ENCODE data around the gene RFX4.

The RFX4 gene

GRCh38 chr12:106754331-106754730 lies 171.5 kb downstream of the RFX4 start:
- no peaks in the 10 kb centered on the region for H3K27me3 ChIP-seq (ENCODE audit: control insufficient read depth, insufficient read depth, low read length)
- H3K4me1 ChIP-seq = peaks cover 5% of the 10 kb centered on the region
- H3K79me2 ChIP-seq = no peaks in the 10 kb centered on the region
- H3K4me2 ChIP-seq (ENCODE audit: low read length) = no peak overlapping the region
- no peak overlapping the region for H2AFZ ChIP-seq
- no peak overlapping the region for H3K27ac ChIP-seq
- TF ChIP-seq CTCF (IDR thresholded peaks at IDR 0.05) = no peak
- no peaks in the 10 kb centered on the region for H3K9me3 ChIP-seq (ENCODE audit: control insufficient read depth, low read length)
- H3K4me3 ChIP-seq (ENCODE audit: low read depth, low read length) = no peak overlapping the region
- no peak overlapping the region for H3K9ac ChIP-seq
- no peaks in the 10 kb centered on the region for H3K36me3 ChIP-seq (ENCODE audit: control insufficient read depth, insufficient read depth, low read length)

- no peak overlapping the region for H3K4me2 ChIP-seq (ENCODE audit: low read length)
- no peak overlapping the region for H3K9ac ChIP-seq
- peaks cover 28% of the 10 kb centered on the region for H3K4me1 ChIP-seq
- H3K27me3 ChIP-seq (ENCODE audit: control insufficient read depth, insufficient read depth, low read length) = no peaks in the 10 kb centered on the region
- peak overlapping the region; percentile 68 for H3K27ac ChIP-seq
- H2AFZ ChIP-seq = no peak overlapping the region
- H3K9me3 ChIP-seq (ENCODE audit: control insufficient read depth, low read length) = no peaks in the 10 kb centered on the region
- no peaks in the 10 kb centered on the region for H3K36me3 ChIP-seq (ENCODE audit: control insufficient read depth, insufficient read depth, low read length)
- H3K4me3 ChIP-seq (ENCODE audit: low read depth, low read length) = no peak overlapping the region
- no peak for TF ChIP-seq CTCF (IDR thresholded peaks at IDR 0.05)
- H3K79me2 ChIP-seq = no peaks in the 10 kb centered on the region
These were observed 175.0 kb downstream of the RFX4 start for GRCh38 chr12:106757623-106758348.

- H3K27me3 ChIP-seq (ENCODE audit: control insufficient read depth, insufficient read depth, low read length) = no peaks in the 10 kb centered on the region
- H3K27ac ChIP-seq = peak overlapping the region; percentile 68
- H3K9ac ChIP-seq = no peak overlapping the region
- H3K4me1 ChIP-seq = peaks cover 28% of the 10 kb centered on the region
- H3K36me3 ChIP-seq (ENCODE audit: control insufficient read depth, insufficient read depth, low read length) = no peaks in the 10 kb centered on the region
- no peak overlapping the region for H2AFZ ChIP-seq
- H3K4me2 ChIP-seq (ENCODE audit: low read length) = no peak overlapping the region
- no peak for TF ChIP-seq CTCF (IDR thresholded peaks at IDR 0.05)
- no peaks in the 10 kb centered on the region for H3K79me2 ChIP-seq
- H3K9me3 ChIP-seq (ENCODE audit: control insufficient read depth, low read length) = no peaks in the 10 kb centered on the region
- H3K4me3 ChIP-seq (ENCODE audit: low read depth, low read length) = no peak overlapping the region
These were observed 175.7 kb downstream of the RFX4 start for GRCh38 chr12:106758349-106759110.

- H3K4me1 ChIP-seq = peaks cover 37% of the 10 kb centered on the region
- no peaks in the 10 kb centered on the region for H3K36me3 ChIP-seq (ENCODE audit: control insufficient read depth, insufficient read depth, low read length)
- no peaks in the 10 kb centered on the region for H3K79me2 ChIP-seq
- H2AFZ ChIP-seq = peak overlapping the region; percentile 87
- no peak for TF ChIP-seq CTCF (IDR thresholded peaks at IDR 0.05)
- no peak overlapping the region for H3K9ac ChIP-seq
- no peak overlapping the region for H3K4me3 ChIP-seq (ENCODE audit: low read depth, low read length)
- no peaks in the 10 kb centered on the region for H3K27me3 ChIP-seq (ENCODE audit: control insufficient read depth, insufficient read depth, low read length)
- no peaks in the 10 kb centered on the region for H3K9me3 ChIP-seq (ENCODE audit: control insufficient read depth, low read length)
- no peak overlapping the region for H3K4me2 ChIP-seq (ENCODE audit: low read length)
- H3K27ac ChIP-seq = peak overlapping the region; percentile 68
These were observed 176.9 kb downstream of the RFX4 start for GRCh38 chr12:106759526-106760183.
